PFSK-1 (cell line): ENCODE data around the gene SVIP.

Source experiments
- POLR2AphosphoS5 ChIP-seq: IDR thresholded peaks from 2 replicates; pipeline ENCODE4 v1.6.1; 2012; ENCODE audit warnings: low read depth, mild to moderate bottlenecking, control low read depth, low read length, moderate library complexity
- TAF1 ChIP-seq: IDR thresholded peaks from 2 replicates; pipeline ENCODE4 v1.6.1; 2012; ENCODE audit warnings: low read length, control low read depth, borderline replicate concordance; ENCODE audit not compliant: insufficient read depth

DNA sequence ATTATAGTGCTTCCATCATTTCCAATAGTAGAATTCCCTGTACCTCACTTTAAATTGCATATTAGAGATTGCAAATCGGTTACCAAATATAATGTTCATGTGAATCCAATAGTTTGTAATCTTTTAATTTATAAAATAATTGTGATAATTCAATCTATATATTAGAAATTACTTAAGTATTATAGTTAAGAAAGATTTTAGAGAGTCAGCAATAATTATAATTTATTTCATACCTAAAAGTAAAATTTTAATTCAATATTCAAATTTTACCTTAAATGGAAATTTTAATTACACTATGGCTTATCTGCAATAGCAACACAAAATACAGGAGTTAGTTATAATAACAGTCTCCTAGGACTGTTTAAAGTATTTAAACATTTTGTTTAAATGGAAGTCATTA is 17.1 kb upstream of the SVIP start:
- TF ChIP-seq POLR2AphosphoS5 (no peak), TAF1 (no peak)
